GM19043 (cell line): ENCODE results near the gene ANKRD44.

ENCODE experiments used
- ATAC-seq: cut with Tn5 transposase; IDR thresholded peaks from one replicate; pipeline ENCODE4 v1.9.1; 2021; ENCODE audit warnings: low read depth; ENCODE audit not compliant: unreplicated experiment

The ANKRD44 gene

DNA sequence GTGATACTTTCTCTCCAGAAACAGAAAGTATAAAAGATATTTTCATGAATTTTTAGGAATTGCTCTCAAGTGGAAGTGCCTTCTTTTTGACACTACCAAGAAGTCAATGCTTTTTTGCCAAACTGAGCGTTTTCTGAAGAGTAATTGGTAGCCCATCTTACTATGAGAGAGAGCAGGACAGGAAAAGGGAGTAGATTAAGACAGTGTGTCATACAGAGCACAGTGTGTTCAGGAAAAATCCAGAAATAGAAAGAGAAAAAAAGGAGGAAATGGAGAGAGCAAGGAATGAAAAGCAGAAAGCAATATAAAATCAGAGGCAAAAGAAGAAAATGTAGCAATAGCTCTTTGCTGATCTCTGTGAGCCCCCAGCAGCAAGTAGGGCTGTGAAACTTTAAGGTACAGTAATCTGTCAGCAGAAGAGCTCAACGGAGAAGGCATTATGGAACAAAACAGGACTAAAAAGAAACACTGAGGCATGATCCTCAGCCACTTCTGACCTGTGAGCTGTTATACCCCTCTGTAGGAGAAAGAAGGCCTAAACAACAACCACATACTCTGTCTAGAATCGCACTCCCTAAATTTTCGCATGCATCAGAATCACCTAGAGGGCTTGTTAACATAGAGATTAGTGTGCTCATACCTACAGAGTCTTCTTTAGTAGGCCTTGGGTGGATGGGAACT, 369.0 kb downstream of the ANKRD44 start:
- ATAC-seq: no peak

DNA sequence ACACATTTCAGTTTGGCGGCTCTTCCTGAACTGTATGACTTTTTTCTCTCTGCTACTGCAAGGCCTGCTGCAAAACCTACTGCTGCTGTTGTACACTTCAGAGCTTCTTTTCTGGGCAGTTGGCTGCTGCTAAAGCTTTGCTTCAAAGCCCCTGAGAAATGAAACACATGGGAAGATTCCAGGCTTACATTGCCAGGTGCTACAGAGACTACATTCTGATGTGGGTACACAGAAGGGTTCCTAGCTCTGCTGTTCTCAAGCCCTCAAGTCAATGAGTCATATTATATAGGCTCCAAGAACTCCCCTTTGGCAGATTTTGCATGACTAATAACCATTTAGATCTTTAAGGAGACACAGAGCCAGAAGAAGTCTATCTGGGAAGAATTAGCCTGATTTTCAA, 371.2 kb downstream of the ANKRD44 start:
- ATAC-seq: no peak
